ENCODE results near the gene TENT5C.

GRCh38 chr1:117613249-117613968 lies 7.6 kb downstream of the TENT5C start:
- TF ChIP-seq CTCF (conservative IDR thresholded peaks at IDR 0.05) (no peak), ZFX (IDR thresholded peaks at IDR 0.05) (no peak)

Measured in C4-2B (cell line).